Measurements from ENCODE around the gene TRIM7. TPM values are rescaled to one million over a fixed set of nuclear protein-coding genes. Genes with fewer than 3 reads are reported as not detected.

Gene TRIM7
- total RNA-seq, 1 experiment from 2014 or later, result 30.2 TPM

GRCh38 chr5:181156758-181157157 lies 48.2 kb downstream of the TRIM7 start (continued):
- TF ChIP-seq MAX (IDR thresholded peaks at IDR 0.05) (no peak), EGR1 (IDR thresholded peaks at IDR 0.05; ENCODE audit: low read depth) (no peak), REST (IDR thresholded peaks at IDR 0.05; ENCODE audit: low read depth) (no peak)

GRCh38 chr5:181153814-181154213 lies 51.2 kb downstream of the TRIM7 start:
- Histone ChIP-seq H3K9me3 (ENCODE audit: control insufficient read depth in 1 of 2, insufficient read depth in 1 of 2, low read depth in 1 of 2, low read length in 2 of 2) (no peaks in the 10 kb centered on the region), H2AFZ (ENCODE audit: low read depth, low read length, poor library complexity, severe bottlenecking) (no peak overlapping the region), H3K27ac (ENCODE audit: low read depth, low read length) (no peak overlapping the region), H3K79me2 (ENCODE audit: insufficient read depth, low read length) (no peaks in the 10 kb centered on the region), H4K20me1 (ENCODE audit: insufficient read depth) (no peaks in the 10 kb centered on the region), H3K9me2 (ENCODE audit: insufficient read depth) (no peaks in the 10 kb centered on the region), H3K9ac (ENCODE audit: low read length) (no peak overlapping the region), H3K27me3 (ENCODE audit: insufficient read depth, low read length) (no peaks in the 10 kb centered on the region), H3K4me2 (ENCODE audit: low read length) (no peak overlapping the region), H3K36me3 (ENCODE audit: control insufficient read depth in 1 of 2, insufficient read depth in 2 of 2, low read length in 2 of 2) (no peaks in the 10 kb centered on the region), H3K4me3 (replicated peaks in 1 of 2; ENCODE audit: low read depth in 1 of 2, low read length in 2 of 2) (no peak overlapping the region), H3K4me1 (ENCODE audit: control insufficient read depth in 1 of 2, insufficient read depth in 2 of 2, low read length in 2 of 2) (no peaks in the 10 kb centered on the region)
- TF ChIP-seq MAX (IDR thresholded peaks at IDR 0.05) (no peak), REST (IDR thresholded peaks at IDR 0.05; ENCODE audit: low read depth) (no peak), ELF1 (IDR thresholded peaks at IDR 0.05; ENCODE audit: borderline replicate concordance, low read depth) (no peak)
- intact Hi-C loops (cut with micrococcal nuclease), result loop anchor here (10.0 kb wide), 1 partner anchor 109 kb away; the partner anchor contains the start of gene BTNL9
- POLR2A ChIA-PET, result no interaction called here
- CTCF ChIA-PET, result no interaction called here
- DNase-seq (ENCODE audit: low read depth, low spot score), result no peak
- ATAC-seq, result no peak
- RAD21 ChIA-PET (ENCODE audit: low non-redundant PET in 1 of 2, low total read pairs in 2 of 2, uncharacterized antibody in 2 of 2, unreplicated experiment in 2 of 2), result no interaction called here
- no TSS peak for BruUV-seq (replicated peaks)

Data from HCT116 (cell line).